Stimulated activated naive CD4-positive, alpha-beta T cell treated with Interleukin-2 at 50 U/mL for 16 hours (primary cell): ENCODE measurements around the gene MTMR4.
A peak's percentile ranks its signal among the peaks of the same experiment; 100 is the strongest.
"Not testable (repeated sequence)": the region's sequence is repeated elsewhere in the genome, so short reads cannot be mapped to it uniquely, and the experiment has no call there.

Experiments
- DNase-seq: peaks from one replicate; lab custom pipeline; 2025; lab: John Stamatoyannopoulos, UW

MTMR4 gene

GRCh38 chr17:58492238-58493121 is 22.0 kb downstream of the MTMR4 start:
- DNase-seq: no peak

DNA sequence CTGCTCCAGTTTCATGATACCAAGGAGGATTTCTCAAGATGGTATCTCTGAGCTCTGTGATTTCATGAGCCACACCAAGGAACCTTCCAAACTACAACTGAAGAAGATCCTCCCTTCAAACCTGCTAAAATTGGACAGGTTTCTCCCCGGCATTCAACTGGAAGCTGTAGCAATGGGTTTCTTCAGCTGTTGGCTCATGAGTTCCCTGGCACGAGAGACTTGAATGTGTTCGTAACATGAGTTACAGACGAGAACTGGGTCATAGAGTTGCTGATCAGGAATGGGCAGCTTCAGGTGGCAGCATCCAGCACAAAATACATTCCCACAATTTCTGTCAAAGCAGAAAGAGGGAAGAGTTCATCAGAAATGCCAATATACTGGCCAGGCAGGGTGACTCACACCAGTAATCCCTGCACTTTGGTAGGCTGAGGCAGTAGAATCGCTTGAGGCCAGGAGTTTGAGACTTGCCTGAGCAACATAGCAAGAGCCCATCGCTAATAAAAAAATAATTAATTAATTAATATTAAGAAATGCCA is 22.9 kb downstream of the MTMR4 start:
- DNase-seq: no peak

GRCh38 chr17:58488428-58488890 is 26.0 kb downstream of the MTMR4 start:
- DNase-seq: no peak

GRCh38 chr17:58487589-58488427 is 26.6 kb downstream of the MTMR4 start, which contains the start of gene HSF5:
Gene HSF5 (minus strand): TSS chr17:58488408. CDS start chr17:58488274, 134 bp downstream.
- DNase-seq: peak; percentile 67

- no peak for DNase-seq
Measured at GRCh38 chr17:58484600-58484999, 29.8 kb downstream of the MTMR4 start.

DNA sequence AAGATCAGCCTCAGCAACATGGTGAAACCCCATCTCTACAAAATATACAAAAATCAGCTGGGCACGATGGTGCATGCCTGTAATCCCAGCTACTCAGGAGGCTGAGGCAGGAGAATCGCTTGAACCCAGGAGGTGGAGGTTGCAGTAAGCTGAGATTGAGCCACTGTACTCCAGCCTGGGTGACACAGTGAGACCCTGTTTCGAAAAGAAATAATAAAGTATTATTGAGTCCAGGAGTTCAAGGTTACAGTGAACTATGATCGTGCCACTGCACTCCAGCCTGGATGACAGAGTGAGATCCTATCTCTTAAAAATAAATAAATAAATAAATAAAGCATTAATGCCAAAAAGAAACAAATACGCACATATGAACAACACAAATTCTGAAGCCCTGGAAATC is 32.6 kb downstream of the MTMR4 start:
- DNase-seq: not testable (repeated sequence)

DNA sequence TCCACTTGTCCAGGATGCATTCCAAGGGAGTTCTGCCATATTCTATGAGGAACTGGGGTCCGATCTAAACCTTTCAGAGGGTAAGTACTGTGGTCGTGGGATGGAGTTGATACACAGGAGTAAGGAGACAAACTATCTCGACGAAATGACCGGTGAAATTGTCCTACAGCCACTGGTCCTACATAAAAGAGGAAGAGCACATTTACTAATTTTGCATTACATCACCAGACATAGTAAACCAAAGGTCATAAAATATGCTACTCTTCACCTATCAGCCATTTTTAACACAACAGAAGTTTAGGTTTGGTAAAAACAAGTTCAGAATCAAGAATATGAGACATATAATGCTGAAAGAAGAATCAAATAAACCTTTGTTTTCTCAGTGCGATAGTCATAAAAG is 34.3 kb downstream of the MTMR4 start:
- no peak for DNase-seq

DNA sequence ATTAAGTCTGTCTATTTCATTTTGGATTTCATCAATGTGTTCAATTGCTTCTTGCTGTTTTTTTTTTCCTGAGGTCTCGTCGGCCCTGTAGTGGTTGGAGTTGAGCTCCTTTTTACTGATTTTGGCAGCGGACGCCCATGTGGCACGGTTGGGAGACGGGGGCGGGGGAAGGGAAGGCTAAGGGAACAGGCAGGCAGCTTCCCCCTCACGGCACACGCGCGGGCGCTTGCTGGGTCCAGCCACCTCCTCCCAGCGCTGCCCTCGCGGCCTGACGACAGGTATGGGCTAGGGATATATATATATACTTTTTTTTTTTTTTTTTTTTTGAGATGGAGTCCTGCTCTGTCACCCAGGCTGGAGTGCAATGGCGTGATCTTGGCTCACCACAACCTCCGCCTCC is 37.6 kb downstream of the MTMR4 start:
- no peak for DNase-seq

- DNase-seq: no peak
Measured at GRCh38 chr17:58475985-58476384, 38.5 kb downstream of the MTMR4 start.

- no peak for DNase-seq
Measured at GRCh38 chr17:58470356-58470755, 44.1 kb downstream of the MTMR4 start.

DNA sequence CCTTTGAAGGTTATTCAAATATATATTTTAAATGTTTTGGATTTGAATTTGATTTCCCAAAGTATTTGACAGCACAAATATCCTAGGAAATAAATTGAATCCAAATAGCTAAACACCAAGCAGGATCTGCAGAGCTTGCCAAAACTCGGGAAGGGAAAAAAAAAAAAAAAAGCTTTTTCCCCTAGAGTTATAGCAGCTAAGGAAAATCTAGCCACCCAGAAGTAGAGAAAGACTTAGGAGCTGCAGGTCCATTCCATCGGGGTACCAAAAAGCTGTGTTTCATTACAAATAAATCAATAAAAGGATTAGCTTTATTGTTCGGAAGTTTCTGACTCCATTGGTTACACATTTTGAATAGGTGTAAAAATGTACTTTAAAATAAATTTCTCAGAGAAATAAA is 45.5 kb downstream of the MTMR4 start:
- DNase-seq: no peak

- DNase-seq: no peak
Measured at GRCh38 chr17:58455491-58455890, 58.9 kb downstream of the MTMR4 start.

DNA sequence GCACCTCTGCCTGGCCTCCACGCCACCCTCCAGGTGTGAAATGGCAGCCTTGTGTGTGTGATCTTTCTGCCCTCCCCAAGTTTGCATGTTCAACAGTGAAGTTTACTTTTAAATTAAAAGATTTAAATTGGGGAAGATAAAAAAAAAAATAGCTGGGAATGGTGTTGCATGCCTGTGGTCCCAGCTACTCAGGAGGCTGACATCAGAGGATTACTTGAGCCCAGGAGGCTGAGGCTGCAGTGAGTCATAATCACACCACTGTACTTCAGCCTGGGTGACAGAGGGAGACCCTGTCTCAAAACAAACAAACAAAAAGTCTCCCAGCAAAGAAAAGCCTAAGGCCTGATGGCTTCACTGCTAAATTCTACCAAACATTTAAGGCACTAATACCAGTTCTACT is 61.7 kb downstream of the MTMR4 start:
- DNase-seq: no peak

DNA sequence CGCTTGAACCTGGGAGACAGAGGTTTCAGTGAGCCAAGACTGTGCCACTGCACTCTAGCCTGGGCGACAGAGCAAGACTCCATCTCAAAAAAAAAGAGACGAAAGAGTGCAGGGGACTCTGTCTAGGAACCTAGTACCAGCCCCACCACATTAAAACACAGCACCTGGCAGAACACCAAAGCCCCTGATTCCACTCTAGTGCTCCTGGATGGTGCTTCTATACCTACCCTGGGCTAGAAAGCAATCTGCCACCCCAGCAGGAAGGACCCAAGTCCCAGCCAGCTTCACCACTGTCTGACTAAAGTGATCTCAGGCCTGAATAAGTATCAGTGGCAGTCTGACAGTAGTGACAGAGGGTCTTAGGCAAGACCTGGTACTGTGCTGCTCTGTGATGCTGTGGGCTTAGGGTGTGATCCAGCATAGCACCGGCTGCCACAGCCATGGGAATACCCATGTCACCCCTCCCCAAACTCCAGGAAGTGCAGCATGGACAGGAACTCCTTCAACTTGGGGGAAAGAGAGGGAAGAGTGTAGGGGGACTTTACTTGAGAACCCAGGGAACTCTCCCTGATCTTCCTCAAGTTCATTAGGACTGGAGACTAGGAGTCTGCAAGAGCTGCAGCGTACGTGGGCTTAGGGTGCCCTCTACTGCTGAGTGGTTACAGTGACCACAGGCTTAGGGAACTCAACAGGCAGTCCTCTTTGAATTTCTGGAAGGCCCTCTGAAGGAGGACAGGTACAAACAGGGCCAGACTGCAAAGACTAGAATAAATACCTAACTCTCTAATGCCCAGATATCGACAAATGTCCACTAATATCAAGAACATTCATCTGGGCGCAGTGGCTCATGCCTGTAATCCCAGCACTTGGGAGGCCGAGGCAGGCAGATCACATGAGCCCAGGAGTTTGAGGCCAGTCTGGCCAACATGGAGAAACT is 67.1 kb downstream of the MTMR4 start:
- DNase-seq: peak; percentile 58

DNA sequence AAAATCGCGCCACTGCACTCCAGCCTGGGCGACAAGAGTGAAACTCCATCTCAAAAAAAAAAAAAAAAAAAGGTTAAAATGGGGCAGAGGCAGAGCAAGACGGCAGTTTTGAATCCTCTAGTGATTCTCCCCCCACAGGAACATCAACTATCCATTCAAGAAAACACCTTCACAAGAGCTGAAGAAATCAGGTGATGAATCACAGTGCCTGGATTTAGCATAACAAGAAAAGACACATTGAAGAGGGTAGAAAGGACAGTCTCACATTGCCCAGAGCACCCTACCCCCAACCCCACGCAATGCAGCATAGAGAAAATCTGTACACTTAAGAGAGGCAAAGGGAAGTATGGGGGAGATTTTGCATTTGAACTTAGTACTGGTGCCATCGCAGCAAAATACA is 68.4 kb downstream of the MTMR4 start:
- DNase-seq: no peak
